GM19455 (cell line): Measurements from ENCODE around the gene CSTB.

ENCODE experiments used
- ATAC-seq: cut with Tn5 transposase; IDR thresholded peaks from one replicate; pipeline ENCODE4 v1.9.1; 2021; ENCODE audit not compliant: unreplicated experiment

CSTB gene

GRCh38 chr21:43733529-43734071, 42.5 kb downstream of the CSTB start:
- ATAC-seq = no peak

- no peak for ATAC-seq
Observed at GRCh38 chr21:43733060-43733459, 43.0 kb downstream of the CSTB start.

GRCh38 chr21:43731891-43732711, 44.0 kb downstream of the CSTB start:
- no peak for ATAC-seq

- no peak for ATAC-seq
Observed at GRCh38 chr21:43731476-43731875, 44.6 kb downstream of the CSTB start.

GRCh38 chr21:43728467-43729390, 47.4 kb downstream of the CSTB start:
- peak; percentile 68 for ATAC-seq

GRCh38 chr21:43728154-43728466, 48.0 kb downstream of the CSTB start:
- ATAC-seq = peak; percentile 5

GRCh38 chr21:43727519-43728153, 48.5 kb downstream of the CSTB start:
- ATAC-seq = no peak

GRCh38 chr21:43726686-43727518, 49.2 kb downstream of the CSTB start:
- no peak for ATAC-seq
